Breast epithelium (tissue), 3 donors: ENCODE measurements around the gene PPARD.

Experiments
- POLR2A ChIP-seq: fragments of 450-650 bp; IDR thresholded peaks from one replicate; pipeline ENCODE4 v1.6.1; 2016; ENCODE audit warnings: antibody characterized with exemption, mild to moderate bottlenecking, moderate library complexity
- POLR2AphosphoS5 ChIP-seq, 3 donors: sonication (generic); formaldehyde crosslinking; IDR thresholded peaks; one replicate each; pipeline ENCODE4 v1.6.1; 2017; ENCODE audit warnings: antibody characterized with exemption in 3 of 3
- TF ChIP-seq, protein P1 (sequence below), 3 donors: fragments of 450-650 bp; IDR thresholded peaks; one replicate each; pipeline ENCODE4 v1.5.1; 2016 to 2017; ENCODE audit warnings: antibody characterized with exemption in 3 of 3, mild to moderate bottlenecking in 3 of 3, moderate library complexity in 3 of 3

DNA sequence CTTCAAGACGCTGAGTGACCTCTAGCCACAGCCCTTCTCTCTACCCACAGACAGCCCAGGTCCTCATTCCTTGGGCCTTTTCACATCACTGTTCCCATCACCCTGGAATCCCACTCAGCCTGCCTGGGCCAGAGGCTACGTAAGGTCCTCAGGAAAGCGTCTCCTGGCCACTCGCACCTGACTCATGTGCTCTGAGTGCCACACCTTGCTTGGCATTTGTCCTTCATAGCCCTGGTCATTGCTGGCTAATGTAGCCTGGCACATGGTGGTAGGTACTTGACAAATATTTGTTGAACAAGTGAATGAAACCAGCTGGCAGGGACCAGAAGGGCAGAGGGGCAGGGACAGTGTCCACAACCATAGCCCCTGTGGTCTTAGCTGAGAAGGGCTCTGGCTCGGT lies 59.2 kb downstream of the PPARD start:
- TF ChIP-seq, protein P1, sequence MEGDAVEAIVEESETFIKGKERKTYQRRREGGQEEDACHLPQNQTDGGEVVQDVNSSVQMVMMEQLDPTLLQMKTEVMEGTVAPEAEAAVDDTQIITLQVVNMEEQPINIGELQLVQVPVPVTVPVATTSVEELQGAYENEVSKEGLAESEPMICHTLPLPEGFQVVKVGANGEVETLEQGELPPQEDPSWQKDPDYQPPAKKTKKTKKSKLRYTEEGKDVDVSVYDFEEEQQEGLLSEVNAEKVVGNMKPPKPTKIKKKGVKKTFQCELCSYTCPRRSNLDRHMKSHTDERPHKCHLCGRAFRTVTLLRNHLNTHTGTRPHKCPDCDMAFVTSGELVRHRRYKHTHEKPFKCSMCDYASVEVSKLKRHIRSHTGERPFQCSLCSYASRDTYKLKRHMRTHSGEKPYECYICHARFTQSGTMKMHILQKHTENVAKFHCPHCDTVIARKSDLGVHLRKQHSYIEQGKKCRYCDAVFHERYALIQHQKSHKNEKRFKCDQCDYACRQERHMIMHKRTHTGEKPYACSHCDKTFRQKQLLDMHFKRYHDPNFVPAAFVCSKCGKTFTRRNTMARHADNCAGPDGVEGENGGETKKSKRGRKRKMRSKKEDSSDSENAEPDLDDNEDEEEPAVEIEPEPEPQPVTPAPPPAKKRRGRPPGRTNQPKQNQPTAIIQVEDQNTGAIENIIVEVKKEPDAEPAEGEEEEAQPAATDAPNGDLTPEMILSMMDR (IDR thresholded peaks at IDR 0.05), result no peak
- no peak for TF ChIP-seq POLR2A
- TF ChIP-seq POLR2AphosphoS5 (IDR thresholded peaks at IDR 0.05), result no peak
